HepG2 (cell line): ENCODE measurements around the gene TOR4A. TPM values are rescaled to one million over a fixed set of nuclear protein-coding genes. Genes with fewer than 3 reads are reported as not detected.

ENCODE experiments used
- AGO1 ChIP-seq: fragments of 200-400 bp; formaldehyde crosslinking; IDR thresholded peaks from 2 replicates; pipeline ENCODE4 v1.6.1; 2017; ENCODE audit warnings: mild to moderate bottlenecking, low read depth, low read length, moderate library complexity; ENCODE audit not compliant: poor library complexity, severe bottlenecking
- FLYWCH1 ChIP-seq: sonication (generic); formaldehyde crosslinking; IDR thresholded peaks from 2 replicates; pipeline ENCODE4 v1.8.1; 2023; ENCODE audit warnings: mild to moderate bottlenecking, missing genetic modification reagents
- JARID2 ChIP-seq: sonication (generic); formaldehyde crosslinking; IDR thresholded peaks from 2 replicates; pipeline ENCODE4 v1.8.1; 2023; ENCODE audit warnings: missing genetic modification reagents, inconsistent platforms; ENCODE audit not compliant: insufficient replicate concordance
- JUND ChIP-seq: sonication (generic); formaldehyde crosslinking; IDR thresholded peaks from 2 replicates; pipeline ENCODE4 v1.8.0; 2022; ENCODE audit warnings: mild to moderate bottlenecking, missing genetic modification reagents
- KLF12 ChIP-seq: sonication (generic); formaldehyde crosslinking; IDR thresholded peaks from 2 replicates; pipeline ENCODE4 v1.4.0; 2020; ENCODE audit warnings: missing genetic modification reagents, borderline replicate concordance
- MEIS2 ChIP-seq: sonication (generic); formaldehyde crosslinking; IDR thresholded peaks from 2 replicates; pipeline ENCODE4 v1.9.0; 2021; ENCODE audit warnings: mild to moderate bottlenecking, missing genetic modification reagents
- NFKBIZ ChIP-seq: IDR thresholded peaks from 2 replicates; pipeline ENCODE4 v1.6.1; 2018; ENCODE audit warnings: missing genetic modification reagents, missing compliant biosample characterization
- NR2C2 ChIP-seq: sonication (generic); formaldehyde crosslinking; IDR thresholded peaks from 2 replicates; pipeline ENCODE4 v1.4.0; 2020; ENCODE audit warnings: missing genetic modification reagents, mild to moderate bottlenecking, moderate library complexity, borderline replicate concordance
- RBM22 ChIP-seq: fragments of 200-400 bp; formaldehyde crosslinking; optimal IDR thresholded peaks from 2 replicates; pipeline ENCODE3; 2017; ENCODE audit warnings: mild to moderate bottlenecking, low read length, moderate library complexity
- SMAD1 ChIP-seq: sonication (generic); formaldehyde crosslinking; IDR thresholded peaks from 2 replicates; pipeline ENCODE4 v1.4.0; 2020; ENCODE audit warnings: missing genetic modification reagents, low read depth, mild to moderate bottlenecking, borderline replicate concordance
- SMARCC2 ChIP-seq: fragments of 450-650 bp; IDR thresholded peaks from 2 replicates; pipeline ENCODE4 v1.6.1; 2017; ENCODE audit warnings: antibody characterized with exemption, mild to moderate bottlenecking
- SPEN ChIP-seq: sonication (generic); formaldehyde crosslinking; IDR thresholded peaks from 2 replicates; pipeline ENCODE4 v1.5.1; 2020; ENCODE audit warnings: low read depth, mild to moderate bottlenecking, missing genetic modification reagents
- SRF ChIP-seq: IDR thresholded peaks from 2 replicates; pipeline ENCODE4 v1.6.1; 2011; ENCODE audit warnings: mild to moderate bottlenecking, low read depth, low read length, moderate library complexity
- ZNF138 ChIP-seq: sonication (generic); formaldehyde crosslinking; IDR thresholded peaks from 2 replicates; pipeline ENCODE4 v1.5.0; 2020; ENCODE audit warnings: mild to moderate bottlenecking, low read depth, missing genetic modification reagents
- ZNF446 ChIP-seq: sonication (generic); formaldehyde crosslinking; IDR thresholded peaks from 2 replicates; pipeline ENCODE4 v1.5.0; 2020; ENCODE audit warnings: mild to moderate bottlenecking, missing genetic modification reagents
- ZNF562 ChIP-seq: sonication (generic); formaldehyde crosslinking; IDR thresholded peaks from 2 replicates; pipeline ENCODE4 v1.8.0; 2022; ENCODE audit warnings: missing genetic modification reagents, borderline replicate concordance
- ZNF616 ChIP-seq: sonication (generic); formaldehyde crosslinking; IDR thresholded peaks from 2 replicates; pipeline ENCODE4 v1.5.0; 2020; ENCODE audit warnings: low read depth, mild to moderate bottlenecking, missing genetic modification reagents
- polyA plus RNA-seq, 8 experiments: library from polyadenylated mRNA; depleted of rRNA in 3 of 8; stranded (reverse) in 7 of 8; unstranded in 1 of 8; fragments of >200 nt; fragmentation: Illumina TruSeq in 4 of 8; extraction: Trizol in 4 of 8; gene quantifications; 2 replicates each; pipeline versions ENCODE4 v1.2.1 to v1.2.3, GENCODE V29; 2011 to 2016; ENCODE audit warnings: low read depth in 4 of 8, missing spikeins in 1 of 8, mixed read lengths in 1 of 8; ENCODE audit not compliant: insufficient read depth in 1 of 8
- total RNA-seq, 5 experiments: library from RNA; depleted of rRNA; stranded (reverse); fragments of >200 nt; fragmentation: Illumina TruSeq; extraction: Trizol; gene quantifications; 2 replicates each; pipeline ENCODE4 v1.2.3, GENCODE V29; 2016; ENCODE audit warnings: low read depth in 1 of 5
- TF ChIP-seq, protein P1 (sequence below): sonication (generic); formaldehyde crosslinking; IDR thresholded peaks from 2 replicates; pipeline ENCODE4 v1.4.0; 2020; ENCODE audit warnings: missing genetic modification reagents
- TF ChIP-seq, protein P2 (sequence below): sonication (generic); formaldehyde crosslinking; IDR thresholded peaks from 2 replicates; pipeline ENCODE4 v1.5.1; 2020; ENCODE audit warnings: missing genetic modification reagents, mild to moderate bottlenecking, borderline replicate concordance
- TF ChIP-seq, protein P3 (sequence below): sonication (generic); formaldehyde crosslinking; IDR thresholded peaks from 2 replicates; pipeline ENCODE4 v1.5.0; 2020; ENCODE audit warnings: missing genetic modification reagents
- TF ChIP-seq, protein P4 (sequence below): IDR thresholded peaks from 2 replicates; pipeline ENCODE4 v1.6.1; 2012; ENCODE audit warnings: low read length, improper control_type of control experiment
- TF ChIP-seq, protein P5 (sequence below): IDR thresholded peaks from 2 replicates; pipeline ENCODE4 v1.6.1; 2016; ENCODE audit warnings: low read depth, control low read depth

TOR4A gene
- total and polyA plus RNA-seq, 2 of the 13 experiments (the other 11 are each of a cell fraction or from before 2014, with no cell fraction given): 11.1 to 14.2 TPM

DNA sequence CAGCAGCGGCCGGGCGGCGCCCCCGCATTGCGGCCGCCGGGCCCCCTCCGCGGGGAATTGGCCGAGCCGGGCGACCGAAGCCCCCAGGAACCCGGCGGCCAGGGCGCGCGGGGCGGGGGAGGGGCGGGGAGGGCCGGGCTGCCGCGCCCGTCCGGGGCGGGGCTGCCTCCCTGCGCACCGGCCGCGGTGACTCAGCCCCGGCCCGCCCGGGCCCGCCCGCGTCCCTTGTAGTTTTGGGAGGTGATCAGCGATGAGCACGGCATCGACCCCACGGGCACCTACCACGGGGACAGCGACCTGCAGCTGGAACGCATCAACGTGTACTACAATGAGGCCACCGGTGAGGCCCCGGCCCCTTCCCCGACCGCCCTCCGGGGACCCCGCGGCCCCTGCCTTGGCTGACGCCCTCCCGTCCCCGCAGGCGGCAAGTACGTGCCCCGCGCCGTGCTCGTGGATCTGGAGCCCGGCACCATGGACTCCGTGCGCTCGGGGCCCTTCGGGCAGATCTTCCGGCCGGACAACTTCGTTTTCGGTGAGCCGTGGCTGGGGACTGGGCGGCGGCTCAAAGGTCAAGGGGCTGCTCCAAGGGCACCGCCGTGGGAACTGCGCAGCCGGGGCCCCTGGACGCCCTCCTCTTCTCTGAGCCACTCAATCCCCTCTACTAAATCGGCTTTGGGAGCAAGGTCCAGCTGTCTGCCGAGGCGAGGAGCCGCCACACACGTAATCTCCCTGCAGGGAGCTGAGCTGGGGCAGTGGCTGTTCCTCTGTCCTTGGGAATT lies 35.8 kb upstream of the TOR4A start (continued):
- TF ChIP-seq ZNF562 (no peak), SMAD1 (CRISPR knock-in tag) (no peak), SMARCC2 (no peak), NR2C2 (CRISPR knock-in tag) (peak; percentile 54; the same call in 1 of the 2 replicates), KLF12 (CRISPR knock-in tag) (no peak), SPEN (CRISPR knock-in tag) (peak; percentile 81), FLYWCH1 (CRISPR knock-in tag) (no peak), JARID2 (no peak), NFKBIZ (CRISPR knock-in tag) (no peak), ZNF138 (CRISPR knock-in tag) (peak; percentile 29), AGO1 (peak; percentile 84), ZNF616 (CRISPR knock-in tag) (no peak), ZNF446 (no peak), SRF (no peak), MEIS2 (peak; percentile 67), RBM22 (no peak), JUND (no peak)
- TF ChIP-seq, protein P1, sequence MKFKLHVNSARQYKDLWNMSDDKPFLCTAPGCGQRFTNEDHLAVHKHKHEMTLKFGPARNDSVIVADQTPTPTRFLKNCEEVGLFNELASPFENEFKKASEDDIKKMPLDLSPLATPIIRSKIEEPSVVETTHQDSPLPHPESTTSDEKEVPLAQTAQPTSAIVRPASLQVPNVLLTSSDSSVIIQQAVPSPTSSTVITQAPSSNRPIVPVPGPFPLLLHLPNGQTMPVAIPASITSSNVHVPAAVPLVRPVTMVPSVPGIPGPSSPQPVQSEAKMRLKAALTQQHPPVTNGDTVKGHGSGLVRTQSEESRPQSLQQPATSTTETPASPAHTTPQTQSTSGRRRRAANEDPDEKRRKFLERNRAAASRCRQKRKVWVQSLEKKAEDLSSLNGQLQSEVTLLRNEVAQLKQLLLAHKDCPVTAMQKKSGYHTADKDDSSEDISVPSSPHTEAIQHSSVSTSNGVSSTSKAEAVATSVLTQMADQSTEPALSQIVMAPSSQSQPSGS: no peak
- TF ChIP-seq, protein P2, sequence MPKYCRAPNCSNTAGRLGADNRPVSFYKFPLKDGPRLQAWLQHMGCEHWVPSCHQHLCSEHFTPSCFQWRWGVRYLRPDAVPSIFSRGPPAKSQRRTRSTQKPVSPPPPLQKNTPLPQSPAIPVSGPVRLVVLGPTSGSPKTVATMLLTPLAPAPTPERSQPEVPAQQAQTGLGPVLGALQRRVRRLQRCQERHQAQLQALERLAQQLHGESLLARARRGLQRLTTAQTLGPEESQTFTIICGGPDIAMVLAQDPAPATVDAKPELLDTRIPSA (CRISPR knock-in tag): no peak
- TF ChIP-seq, protein P3, sequence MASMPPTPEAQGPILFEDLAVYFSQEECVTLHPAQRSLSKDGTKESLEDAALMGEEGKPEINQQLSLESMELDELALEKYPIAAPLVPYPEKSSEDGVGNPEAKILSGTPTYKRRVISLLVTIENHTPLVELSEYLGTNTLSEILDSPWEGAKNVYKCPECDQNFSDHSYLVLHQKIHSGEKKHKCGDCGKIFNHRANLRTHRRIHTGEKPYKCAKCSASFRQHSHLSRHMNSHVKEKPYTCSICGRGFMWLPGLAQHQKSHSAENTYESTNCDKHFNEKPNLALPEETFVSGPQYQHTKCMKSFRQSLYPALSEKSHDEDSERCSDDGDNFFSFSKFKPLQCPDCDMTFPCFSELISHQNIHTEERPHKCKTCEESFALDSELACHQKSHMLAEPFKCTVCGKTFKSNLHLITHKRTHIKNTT (CRISPR knock-in tag): no peak
- TF ChIP-seq, protein P4, sequence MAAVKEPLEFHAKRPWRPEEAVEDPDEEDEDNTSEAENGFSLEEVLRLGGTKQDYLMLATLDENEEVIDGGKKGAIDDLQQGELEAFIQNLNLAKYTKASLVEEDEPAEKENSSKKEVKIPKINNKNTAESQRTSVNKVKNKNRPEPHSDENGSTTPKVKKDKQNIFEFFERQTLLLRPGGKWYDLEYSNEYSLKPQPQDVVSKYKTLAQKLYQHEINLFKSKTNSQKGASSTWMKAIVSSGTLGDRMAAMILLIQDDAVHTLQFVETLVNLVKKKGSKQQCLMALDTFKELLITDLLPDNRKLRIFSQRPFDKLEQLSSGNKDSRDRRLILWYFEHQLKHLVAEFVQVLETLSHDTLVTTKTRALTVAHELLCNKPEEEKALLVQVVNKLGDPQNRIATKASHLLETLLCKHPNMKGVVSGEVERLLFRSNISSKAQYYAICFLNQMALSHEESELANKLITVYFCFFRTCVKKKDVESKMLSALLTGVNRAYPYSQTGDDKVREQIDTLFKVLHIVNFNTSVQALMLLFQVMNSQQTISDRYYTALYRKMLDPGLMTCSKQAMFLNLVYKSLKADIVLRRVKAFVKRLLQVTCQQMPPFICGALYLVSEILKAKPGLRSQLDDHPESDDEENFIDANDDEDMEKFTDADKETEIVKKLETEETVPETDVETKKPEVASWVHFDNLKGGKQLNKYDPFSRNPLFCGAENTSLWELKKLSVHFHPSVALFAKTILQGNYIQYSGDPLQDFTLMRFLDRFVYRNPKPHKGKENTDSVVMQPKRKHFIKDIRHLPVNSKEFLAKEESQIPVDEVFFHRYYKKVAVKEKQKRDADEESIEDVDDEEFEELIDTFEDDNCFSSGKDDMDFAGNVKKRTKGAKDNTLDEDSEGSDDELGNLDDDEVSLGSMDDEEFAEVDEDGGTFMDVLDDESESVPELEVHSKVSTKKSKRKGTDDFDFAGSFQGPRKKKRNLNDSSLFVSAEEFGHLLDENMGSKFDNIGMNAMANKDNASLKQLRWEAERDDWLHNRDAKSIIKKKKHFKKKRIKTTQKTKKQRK: no peak
- TF ChIP-seq, protein P5, sequence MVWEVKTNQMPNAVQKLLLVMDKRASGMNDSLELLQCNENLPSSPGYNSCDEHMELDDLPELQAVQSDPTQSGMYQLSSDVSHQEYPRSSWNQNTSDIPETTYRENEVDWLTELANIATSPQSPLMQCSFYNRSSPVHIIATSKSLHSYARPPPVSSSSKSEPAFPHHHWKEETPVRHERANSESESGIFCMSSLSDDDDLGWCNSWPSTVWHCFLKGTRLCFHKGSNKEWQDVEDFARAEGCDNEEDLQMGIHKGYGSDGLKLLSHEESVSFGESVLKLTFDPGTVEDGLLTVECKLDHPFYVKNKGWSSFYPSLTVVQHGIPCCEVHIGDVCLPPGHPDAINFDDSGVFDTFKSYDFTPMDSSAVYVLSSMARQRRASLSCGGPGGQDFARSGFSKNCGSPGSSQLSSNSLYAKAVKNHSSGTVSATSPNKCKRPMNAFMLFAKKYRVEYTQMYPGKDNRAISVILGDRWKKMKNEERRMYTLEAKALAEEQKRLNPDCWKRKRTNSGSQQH: no peak
